Measurements from ENCODE around the gene FAM216B. TPM values are rescaled to one million over a fixed set of nuclear protein-coding genes. Genes with fewer than 3 reads are reported as not detected.

FAM216B gene
- total RNA-seq, 1 experiment from 2014 or later, result not detected

- intact Hi-C loops (cut with micrococcal nuclease; ENCODE audit: unreplicated experiment), result no loop called here
- Histone ChIP-seq H3K4me1 (ENCODE audit: insufficient read depth, low read length, poor library complexity, severe bottlenecking) (peaks cover 4% of the 10 kb centered on the region), H3K27me3 (replicated peaks; ENCODE audit: insufficient read depth, low read depth, low read length, poor library complexity) (no peaks in the 10 kb centered on the region), H3K36me3 (ENCODE audit: insufficient read depth, low read length, poor library complexity, severe bottlenecking) (no peaks in the 10 kb centered on the region), H3K27ac (ENCODE audit: low read depth, low read length, poor library complexity, severe bottlenecking) (no peak overlapping the region), H3K9me3 (ENCODE audit: low read depth, low read length, poor library complexity, severe bottlenecking) (no peaks in the 10 kb centered on the region), H3K4me3 (ENCODE audit: low read depth, low read length, poor library complexity, severe bottlenecking) (no peak overlapping the region)
- POLR2A ChIA-PET (ENCODE audit: low non-redundant PET), result no interaction called here
- BruUV-seq (replicated peaks), result no TSS peak
- DNase-seq (ENCODE audit: low spot score), result no peak
- CTCF ChIA-PET, result no interaction called here
- TF ChIP-seq EZH2 (IDR thresholded peaks at IDR 0.05; ENCODE audit: borderline replicate concordance, low read depth, low read length, poor library complexity, severe bottlenecking) (no peak), CTCF (conservative IDR thresholded peaks at IDR 0.05; ENCODE audit: low read depth, low read length) (no peak)
These were observed 27.7 kb upstream of the FAM216B start for GRCh38 chr13:42753697-42754096.

- ChIA-PET POLR2A (ENCODE audit: low non-redundant PET) (no interaction called here), CTCF (no interaction called here)
- BruUV-seq (replicated peaks), result no TSS peak
- Histone ChIP-seq H3K4me3 (ENCODE audit: low read depth, low read length, poor library complexity, severe bottlenecking) (no peak overlapping the region), H3K36me3 (ENCODE audit: insufficient read depth, low read length, poor library complexity, severe bottlenecking) (no peaks in the 10 kb centered on the region), H3K27me3 (replicated peaks; ENCODE audit: insufficient read depth, low read depth, low read length, poor library complexity) (no peaks in the 10 kb centered on the region), H3K27ac (ENCODE audit: low read depth, low read length, poor library complexity, severe bottlenecking) (no peak overlapping the region), H3K9me3 (ENCODE audit: low read depth, low read length, poor library complexity, severe bottlenecking) (no peaks in the 10 kb centered on the region), H3K4me1 (ENCODE audit: insufficient read depth, low read length, poor library complexity, severe bottlenecking) (peaks cover 4% of the 10 kb centered on the region)
- no peak for TF ChIP-seq EZH2 (IDR thresholded peaks at IDR 0.05; ENCODE audit: borderline replicate concordance, low read depth, low read length, poor library complexity, severe bottlenecking)
- no peak for TF ChIP-seq CTCF (conservative IDR thresholded peaks at IDR 0.05; ENCODE audit: low read depth, low read length)
- DNase-seq (ENCODE audit: low spot score), result no peak
- intact Hi-C loops (cut with micrococcal nuclease; ENCODE audit: unreplicated experiment), result no loop called here
These were observed 26.4 kb upstream of the FAM216B start for GRCh38 chr13:42754801-42755510.

GRCh38 chr13:42757678-42758420 is 23.5 kb upstream of the FAM216B start:
- no TSS peak for BruUV-seq (replicated peaks)
- Histone ChIP-seq H3K36me3 (ENCODE audit: insufficient read depth, low read length, poor library complexity, severe bottlenecking) (no peaks in the 10 kb centered on the region), H3K27me3 (replicated peaks; ENCODE audit: insufficient read depth, low read depth, low read length, poor library complexity) (no peaks in the 10 kb centered on the region), H3K4me3 (ENCODE audit: low read depth, low read length, poor library complexity, severe bottlenecking) (no peak overlapping the region), H3K9me3 (ENCODE audit: low read depth, low read length, poor library complexity, severe bottlenecking) (no peaks in the 10 kb centered on the region), H3K27ac (ENCODE audit: low read depth, low read length, poor library complexity, severe bottlenecking) (no peak overlapping the region), H3K4me1 (ENCODE audit: insufficient read depth, low read length, poor library complexity, severe bottlenecking) (peaks cover 4% of the 10 kb centered on the region)
- POLR2A ChIA-PET (ENCODE audit: low non-redundant PET), result no interaction called here
- CTCF ChIA-PET, result no interaction called here
- TF ChIP-seq CTCF (conservative IDR thresholded peaks at IDR 0.05; ENCODE audit: low read depth, low read length), result no peak
- DNase-seq (ENCODE audit: low spot score), result no peak
- intact Hi-C loops (cut with micrococcal nuclease; ENCODE audit: unreplicated experiment), result no loop called here
